ENCODE results near the gene NANP. TPM values are rescaled to one million over a fixed set of nuclear protein-coding genes. Genes with fewer than 3 reads are reported as not detected.

The NANP gene
- total and polyA plus RNA-seq, 2 of the 13 experiments (the other 11 are each of a cell fraction or from before 2014, with no cell fraction given): 8.9 to 21.5 TPM

- no peak for TF ChIP-seq RNF219 (CRISPR knock-in tag; IDR thresholded peaks at IDR 0.05)
- 0 out of 2 replicates have a peak, but pooled peaks have one; percentile 46 for TF ChIP-seq ZFP36L1 (CRISPR knock-in tag; IDR thresholded peaks at IDR 0.05)
- no peak for TF ChIP-seq FOXA1 (IDR thresholded peaks at IDR 0.05)
- 0 out of 2 replicates have a peak, but pooled peaks have one; percentile 16 for TF ChIP-seq FOXA1 (CRISPR knock-in tag; IDR thresholded peaks at IDR 0.05)
- peak; percentile 77 for TF ChIP-seq ATF3 (CRISPR knock-in tag; IDR thresholded peaks at IDR 0.05)
- no peak for TF ChIP-seq SP140L (CRISPR knock-in tag; IDR thresholded peaks at IDR 0.05; ENCODE audit: borderline replicate concordance)
- no peak for TF ChIP-seq CHD2 (IDR thresholded peaks at IDR 0.05; ENCODE audit: low read depth, low read length)
- peak; percentile 90 for TF ChIP-seq ZNF362 (CRISPR knock-in tag; IDR thresholded peaks at IDR 0.05; ENCODE audit: borderline replicate concordance)
- TF ChIP-seq RBFOX2 (IDR thresholded peaks at IDR 0.05; ENCODE audit: low read depth, low read length): no peak
- no peak for TF ChIP-seq CCAR2 (optimal IDR thresholded peaks at IDR 0.05; ENCODE audit: low read depth, low read length)
Observed at GRCh38 chr20:25586877-25587276, 36.9 kb downstream of the NANP start (continued).

Data from HepG2 (cell line).